PC-3 (cell line): ENCODE data around the gene COX7A2. TPM values are rescaled to one million over a fixed set of nuclear protein-coding genes. Genes with fewer than 3 reads are reported as not detected.
A peak's percentile ranks its signal among the peaks of the same experiment; 100 is the strongest.

ENCODE experiments used
- ATAC-seq: fragments of 200-7000 bp; cut with Tn5 transposase; 2 replicates; pipeline ENCODE4 v1.9.1; 2020; ENCODE audit warnings: mild to moderate bottlenecking, moderate library complexity
- BruUV-seq: library from RNA; stranded (reverse); fragments of 400-500 nt; replicated peaks from 2 replicates; lab custom pipeline; 2021; lab: Mats Ljungman, UMichigan
- CTCF ChIA-PET: fragments of 300-600 bp; sonication (Branson Sonifier 250); formaldehyde crosslinking; loops from one replicate; lab custom pipeline; 2022; ENCODE audit warnings: antibody characterized with exemption; lab: Charles Lee
- POLR2A ChIA-PET: fragments of 300-600 bp; sonication (Branson Sonifier 250); formaldehyde crosslinking; loops from one replicate; lab custom pipeline; 2022; ENCODE audit warnings: antibody characterized with exemption; ENCODE audit not compliant: unreplicated experiment; lab: Charles Lee
- DNase-seq: peaks from one replicate; pipeline ENCODE4 v3.0.0-alpha.2; 2015
- H2AFZ ChIP-seq: fragments of 300-600 bp; sonication (generic); 2 replicates; pipeline ENCODE4 v1.6.0; 2016; ENCODE audit warnings: antibody characterized with exemption, low read length
- H3F3A ChIP-seq: fragments of 300-600 bp; sonication (generic); one replicate; pipeline ENCODE4 v1.6.0; 2017; ENCODE audit warnings: antibody characterized with exemption, low read length, control low read depth, mild to moderate bottlenecking; ENCODE audit not compliant: unreplicated experiment
- H3K27ac ChIP-seq: fragments of 300-600 bp; sonication (generic); 2 replicates; pipeline ENCODE4 v1.5.1; 2016; ENCODE audit warnings: mild to moderate bottlenecking, low read length
- H3K27me3 ChIP-seq: fragments of 300-600 bp; sonication (generic); 2 replicates; pipeline ENCODE4 v1.6.1; 2016; ENCODE audit warnings: low read length, mixed read lengths
- H3K36me3 ChIP-seq: fragments of 300-600 bp; sonication (generic); 2 replicates; pipeline ENCODE4 v1.6.1; 2016; ENCODE audit warnings: low read depth, mixed run types, low read length, mixed read lengths
- H3K4me1 ChIP-seq: fragments of 300-600 bp; sonication (generic); 2 replicates; pipeline ENCODE4 v1.5.1; 2016; ENCODE audit warnings: low read length; ENCODE audit not compliant: insufficient read depth
- H3K4me2 ChIP-seq: fragments of 300-600 bp; sonication (generic); 2 replicates; pipeline ENCODE4 v1.6.0; 2016; ENCODE audit warnings: low read length
- H3K4me3 ChIP-seq: fragments of 300-600 bp; sonication (generic); 2 replicates; pipeline ENCODE4 v1.5.1; 2016; ENCODE audit warnings: mild to moderate bottlenecking, low read length, mixed read lengths
- H3K79me2 ChIP-seq: fragments of 300-600 bp; sonication (generic); 2 replicates; pipeline ENCODE4 v1.6.1; 2017; ENCODE audit warnings: low read length, mixed read lengths
- H3K9ac ChIP-seq: fragments of 300-600 bp; sonication (generic); 2 replicates; pipeline ENCODE4 v1.6.0; 2016; ENCODE audit warnings: mild to moderate bottlenecking, low read length
- H3K9me2 ChIP-seq: fragments of 300-600 bp; sonication (generic); replicated peaks from 2 replicates; pipeline ENCODE4 v1.6.1; 2016; ENCODE audit warnings: mixed run types, low read length, mixed read lengths
- H3K9me3 ChIP-seq: fragments of 300-600 bp; sonication (generic); 2 replicates; pipeline ENCODE4 v1.6.1; 2016; ENCODE audit warnings: low read length, mixed read lengths
- H4K20me1 ChIP-seq: fragments of 300-600 bp; sonication (generic); 2 replicates; pipeline ENCODE4 v1.6.1; 2016; ENCODE audit warnings: low read length, mixed read lengths
- EZH2 ChIP-seq: fragments of 300-600 bp; sonication (generic); IDR thresholded peaks from one replicate; pipeline ENCODE4 v1.6.1; 2017; ENCODE audit warnings: antibody characterized with exemption, mild to moderate bottlenecking, low read length; ENCODE audit not compliant: unreplicated experiment
- EZH2phosphoT487 ChIP-seq: fragments of 300-600 bp; sonication (generic); IDR thresholded peaks from 2 replicates; pipeline ENCODE4 v1.6.1; 2018; ENCODE audit warnings: mild to moderate bottlenecking, antibody characterized with exemption, low read length, borderline replicate concordance
- intact Hi-C: fragments of 100-400 bp; cut with micrococcal nuclease; formaldehyde crosslinking; loops from 2 replicates; pipeline ENCODE4 v1.9.0; 2023
- total RNA-seq: library from RNA; depleted of rRNA; stranded (reverse); fragments of >200 nt; gene quantifications from 2 replicates; pipeline ENCODE4 v1.2.3, GENCODE V29; 2014
- TF ChIP-seq, protein P1 (sequence below): fragments of 300-600 bp; sonication (generic); conservative IDR thresholded peaks from 2 replicates; pipeline ENCODE4 v1.5.1; 2017; ENCODE audit warnings: antibody characterized with exemption, low read depth, mild to moderate bottlenecking, low read length

The COX7A2 gene
- total RNA-seq, 1 experiment from 2014 or later: 172 TPM

DNA sequence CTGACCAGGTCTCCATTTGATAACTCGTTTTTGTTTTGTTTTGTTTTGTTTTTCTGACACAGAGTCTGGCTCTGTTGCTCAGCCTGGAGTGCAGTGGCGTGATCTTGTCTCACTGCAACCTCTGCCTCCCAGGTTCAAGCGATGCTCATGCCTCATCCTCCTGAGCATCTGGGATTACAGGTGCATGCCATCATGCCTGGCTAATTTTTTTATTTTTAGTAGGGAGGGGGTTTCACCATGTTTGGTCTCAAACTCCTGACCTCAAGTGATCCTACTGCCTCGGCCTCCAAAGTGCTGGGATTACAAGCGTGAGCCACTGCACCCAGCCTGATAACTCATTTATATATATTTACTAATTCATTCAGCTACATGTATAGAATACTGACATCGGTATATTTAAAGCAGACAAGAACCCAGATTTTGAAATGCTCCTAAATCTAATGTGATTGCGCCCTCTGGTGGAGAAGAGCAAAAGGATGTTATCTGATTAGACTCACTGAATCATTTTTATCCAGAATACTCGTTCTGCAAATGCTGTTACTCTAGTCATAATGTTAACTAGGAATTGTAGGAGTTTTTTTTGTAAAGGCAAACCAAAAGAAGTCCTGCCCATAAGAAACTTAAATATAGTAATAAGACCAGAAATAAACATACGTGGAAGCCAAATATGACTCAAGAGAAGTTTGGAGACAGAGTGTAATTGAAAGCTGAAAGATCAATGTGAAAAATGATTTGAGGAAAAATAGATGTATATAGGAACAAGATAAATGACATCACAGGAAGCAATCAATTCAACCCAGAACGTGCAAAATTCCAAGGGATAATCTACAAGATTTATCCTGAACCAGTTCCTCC is 32.5 kb downstream of the COX7A2 start:
- intact Hi-C loops: loop anchor here (1.0 to 2.0 kb wide), 3 partner anchors 19 to 1225 kb away; no protein-coding TSS in a partner anchor
- Histone ChIP-seq H3K36me3 (no peaks in the 10 kb centered on the region), H3K9me3 (no peaks in the 10 kb centered on the region), H3K4me1 (peaks cover 14% of the 10 kb centered on the region; the same call in 1 of the 2 replicates), H4K20me1 (no peaks in the 10 kb centered on the region), H3K9me2 (no peaks in the 10 kb centered on the region), H3K4me2 (no peak overlapping the region), H3K9ac (no peak overlapping the region), H3K27me3 (no peaks in the 10 kb centered on the region), H3K27ac (no peak overlapping the region), H3F3A (no peaks in the 10 kb centered on the region), H2AFZ (no peak overlapping the region), H3K79me2 (no peaks in the 10 kb centered on the region), H3K4me3 (no peak overlapping the region)
- no peak for TF ChIP-seq EZH2phosphoT487
- TF ChIP-seq, protein P1, sequence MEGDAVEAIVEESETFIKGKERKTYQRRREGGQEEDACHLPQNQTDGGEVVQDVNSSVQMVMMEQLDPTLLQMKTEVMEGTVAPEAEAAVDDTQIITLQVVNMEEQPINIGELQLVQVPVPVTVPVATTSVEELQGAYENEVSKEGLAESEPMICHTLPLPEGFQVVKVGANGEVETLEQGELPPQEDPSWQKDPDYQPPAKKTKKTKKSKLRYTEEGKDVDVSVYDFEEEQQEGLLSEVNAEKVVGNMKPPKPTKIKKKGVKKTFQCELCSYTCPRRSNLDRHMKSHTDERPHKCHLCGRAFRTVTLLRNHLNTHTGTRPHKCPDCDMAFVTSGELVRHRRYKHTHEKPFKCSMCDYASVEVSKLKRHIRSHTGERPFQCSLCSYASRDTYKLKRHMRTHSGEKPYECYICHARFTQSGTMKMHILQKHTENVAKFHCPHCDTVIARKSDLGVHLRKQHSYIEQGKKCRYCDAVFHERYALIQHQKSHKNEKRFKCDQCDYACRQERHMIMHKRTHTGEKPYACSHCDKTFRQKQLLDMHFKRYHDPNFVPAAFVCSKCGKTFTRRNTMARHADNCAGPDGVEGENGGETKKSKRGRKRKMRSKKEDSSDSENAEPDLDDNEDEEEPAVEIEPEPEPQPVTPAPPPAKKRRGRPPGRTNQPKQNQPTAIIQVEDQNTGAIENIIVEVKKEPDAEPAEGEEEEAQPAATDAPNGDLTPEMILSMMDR: peak; percentile 78
- no TSS peak for BruUV-seq
- ATAC-seq (peak; percentile 23; the same call in 1 of the 2 replicates), DNase-seq (peak; percentile 74)
- ChIA-PET CTCF (interaction anchor here (0.7 to 1.2 kb wide), 3 partner anchors 335 to 1905 kb away, joined by 4 to 6 read pairs (median 5); no protein-coding TSS in a partner anchor), POLR2A (no interaction called here)

DNA sequence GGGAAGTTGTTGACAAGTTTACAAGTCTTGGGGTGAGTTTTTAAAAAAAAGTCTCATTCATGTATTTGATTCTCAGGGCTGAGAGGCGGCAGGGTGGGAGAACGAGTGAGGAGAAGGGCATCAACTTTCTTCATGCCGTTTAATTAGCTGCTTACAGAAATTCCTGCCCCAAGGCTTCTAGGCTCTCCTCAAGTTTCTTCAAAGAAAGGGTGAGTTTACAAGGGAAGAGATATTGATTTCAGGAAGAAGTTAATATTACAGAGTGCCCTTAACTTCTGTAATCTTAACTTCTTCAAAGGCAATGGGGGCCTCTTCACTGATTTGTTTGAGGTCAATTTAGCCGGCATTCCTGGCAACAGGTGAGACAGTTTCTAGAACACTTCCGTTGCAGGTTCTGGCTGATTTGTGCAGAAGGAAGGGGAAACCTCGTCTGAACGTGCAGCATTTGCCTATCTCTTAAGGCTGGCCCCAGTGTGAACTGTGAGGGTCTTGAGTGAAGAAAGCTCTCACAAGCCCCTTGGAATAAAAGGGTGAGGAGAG is 34.3 kb downstream of the COX7A2 start:
- Histone ChIP-seq H3K4me3 (no peak overlapping the region), H3K9ac (no peak overlapping the region), H3F3A (no peaks in the 10 kb centered on the region), H3K9me2 (no peaks in the 10 kb centered on the region), H4K20me1 (no peaks in the 10 kb centered on the region), H3K27me3 (no peaks in the 10 kb centered on the region), H3K4me2 (no peak overlapping the region), H2AFZ (no peak overlapping the region), H3K4me1 (peaks cover 14% of the 10 kb centered on the region; the same call in 1 of the 2 replicates), H3K79me2 (peaks cover 12% of the 10 kb centered on the region), H3K36me3 (no peaks in the 10 kb centered on the region), H3K9me3 (no peaks in the 10 kb centered on the region), H3K27ac (no peak overlapping the region)
- BruUV-seq: no TSS peak
- intact Hi-C loops: loop anchor here (1.0 to 10.0 kb wide), 7 partner anchors 310 to 1472 kb away; no protein-coding TSS in a partner anchor
- DNase-seq (no peak), ATAC-seq (no peak)
- ChIA-PET CTCF (interaction anchor here (0.6 to 1.6 kb wide), 9 partner anchors 17 to 1993 kb away, joined by 3 to 5 read pairs (median 5); no protein-coding TSS in a partner anchor), POLR2A (no interaction called here)
- TF ChIP-seq, protein P1: no peak
- TF ChIP-seq EZH2phosphoT487: no peak
- TF ChIP-seq EZH2: no peak
